ENCODE measurements around the gene ATP10B.

Gene ATP10B

DNA sequence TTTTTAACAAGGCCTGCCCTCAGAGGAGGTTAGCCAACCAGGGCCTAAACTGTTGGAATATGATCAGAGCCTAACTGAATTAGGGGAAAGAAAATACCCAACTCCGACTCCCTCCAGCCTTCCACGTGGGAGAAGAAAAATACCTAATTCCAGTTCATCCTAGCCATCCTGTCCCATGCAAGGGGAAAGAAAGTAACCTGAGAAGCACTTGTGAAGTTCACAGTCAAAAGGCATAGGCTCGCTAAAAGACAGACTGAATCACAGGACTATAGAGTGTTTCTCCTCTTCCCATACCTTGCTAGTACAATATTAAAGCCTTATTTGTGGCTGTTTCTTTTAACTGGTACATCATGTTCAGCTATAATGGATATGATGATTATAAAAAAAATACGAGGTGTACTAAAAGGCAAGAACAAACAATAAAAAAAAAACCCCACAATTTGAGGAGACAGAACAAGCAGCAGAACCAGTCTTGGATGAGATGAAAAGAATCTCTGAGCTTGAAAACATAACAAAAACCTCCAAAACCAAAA, 18.0 kb upstream of the ATP10B start:
- no peak overlapping the region for H3K27ac ChIP-seq
- H3K36me3 ChIP-seq, result no peaks in the 10 kb centered on the region

DNA sequence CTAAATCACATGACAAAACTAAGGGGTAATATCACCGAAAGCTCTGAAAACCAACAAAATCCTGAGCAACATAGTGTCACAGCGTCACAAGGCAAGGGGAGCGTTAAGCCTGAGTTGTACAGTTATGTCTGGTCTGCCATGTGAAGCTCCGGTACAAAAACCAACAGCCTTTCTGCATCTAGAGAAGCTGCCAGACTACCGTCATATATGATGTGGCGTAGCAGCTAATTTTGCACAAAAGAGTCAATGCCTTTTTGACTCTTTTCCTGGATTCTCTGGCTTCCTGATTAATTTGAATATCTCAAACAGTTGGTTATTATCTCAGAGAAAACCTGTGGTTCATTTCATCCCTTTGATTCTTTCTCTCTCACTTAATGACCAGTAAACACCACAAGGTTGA, 16.0 kb upstream of the ATP10B start:
- H3K4me1 ChIP-seq (ENCODE audit: control insufficient read depth in 1 of 2, insufficient read depth in 1 of 2, low read depth in 1 of 2, low read length in 1 of 2), result no peaks in the 10 kb centered on the region
- no peak overlapping the region for H3K4me3 ChIP-seq (ENCODE audit: low read depth in 1 of 2, low read length in 1 of 2)
- no peak overlapping the region for H3K27ac ChIP-seq
- no peaks in the 10 kb centered on the region for H3K27me3 ChIP-seq
- TF ChIP-seq, protein P1, sequence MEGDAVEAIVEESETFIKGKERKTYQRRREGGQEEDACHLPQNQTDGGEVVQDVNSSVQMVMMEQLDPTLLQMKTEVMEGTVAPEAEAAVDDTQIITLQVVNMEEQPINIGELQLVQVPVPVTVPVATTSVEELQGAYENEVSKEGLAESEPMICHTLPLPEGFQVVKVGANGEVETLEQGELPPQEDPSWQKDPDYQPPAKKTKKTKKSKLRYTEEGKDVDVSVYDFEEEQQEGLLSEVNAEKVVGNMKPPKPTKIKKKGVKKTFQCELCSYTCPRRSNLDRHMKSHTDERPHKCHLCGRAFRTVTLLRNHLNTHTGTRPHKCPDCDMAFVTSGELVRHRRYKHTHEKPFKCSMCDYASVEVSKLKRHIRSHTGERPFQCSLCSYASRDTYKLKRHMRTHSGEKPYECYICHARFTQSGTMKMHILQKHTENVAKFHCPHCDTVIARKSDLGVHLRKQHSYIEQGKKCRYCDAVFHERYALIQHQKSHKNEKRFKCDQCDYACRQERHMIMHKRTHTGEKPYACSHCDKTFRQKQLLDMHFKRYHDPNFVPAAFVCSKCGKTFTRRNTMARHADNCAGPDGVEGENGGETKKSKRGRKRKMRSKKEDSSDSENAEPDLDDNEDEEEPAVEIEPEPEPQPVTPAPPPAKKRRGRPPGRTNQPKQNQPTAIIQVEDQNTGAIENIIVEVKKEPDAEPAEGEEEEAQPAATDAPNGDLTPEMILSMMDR (IDR thresholded peaks at IDR 0.05), result no peak
- H3K36me3 ChIP-seq, result no peaks in the 10 kb centered on the region
- H3K9me3 ChIP-seq, result no peaks in the 10 kb centered on the region

More for the DNA sequence above, 18.0 kb upstream of the ATP10B start:
- H3K4me1 ChIP-seq (ENCODE audit: control insufficient read depth in 1 of 2, insufficient read depth in 1 of 2, low read depth in 1 of 2, low read length in 1 of 2), result no peaks in the 10 kb centered on the region
- no peaks in the 10 kb centered on the region for H3K9me3 ChIP-seq
- no peak overlapping the region for H3K4me3 ChIP-seq (ENCODE audit: low read depth in 1 of 2, low read length in 1 of 2)
- TF ChIP-seq, protein P1 (IDR thresholded peaks at IDR 0.05), result no peak
- H3K27me3 ChIP-seq, result no peaks in the 10 kb centered on the region

DNA sequence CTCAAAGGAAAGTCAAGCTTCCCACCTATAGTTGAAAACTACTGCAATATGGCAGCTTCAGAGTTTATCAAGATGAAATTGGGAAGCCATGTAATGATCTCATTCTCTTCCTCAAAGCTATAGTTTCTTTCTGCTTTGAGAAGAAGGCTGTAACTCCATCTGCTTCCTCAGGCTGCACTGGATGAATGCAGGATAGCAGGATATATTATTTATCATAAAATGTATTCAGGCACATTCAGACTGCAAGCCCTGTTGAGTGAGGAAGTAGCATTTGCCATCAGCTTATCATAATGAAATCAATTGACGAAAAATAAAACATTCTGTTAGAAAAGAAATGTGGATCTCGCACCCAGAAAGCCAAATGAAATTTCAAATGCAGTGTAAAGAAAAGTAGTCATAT, 560 bp downstream of the ATP10B start:
- Histone ChIP-seq H3K27ac (no peak overlapping the region), H3K27me3 (no peaks in the 10 kb centered on the region)
- TF ChIP-seq, protein P1 (IDR thresholded peaks at IDR 0.05), result no peak

DNA sequence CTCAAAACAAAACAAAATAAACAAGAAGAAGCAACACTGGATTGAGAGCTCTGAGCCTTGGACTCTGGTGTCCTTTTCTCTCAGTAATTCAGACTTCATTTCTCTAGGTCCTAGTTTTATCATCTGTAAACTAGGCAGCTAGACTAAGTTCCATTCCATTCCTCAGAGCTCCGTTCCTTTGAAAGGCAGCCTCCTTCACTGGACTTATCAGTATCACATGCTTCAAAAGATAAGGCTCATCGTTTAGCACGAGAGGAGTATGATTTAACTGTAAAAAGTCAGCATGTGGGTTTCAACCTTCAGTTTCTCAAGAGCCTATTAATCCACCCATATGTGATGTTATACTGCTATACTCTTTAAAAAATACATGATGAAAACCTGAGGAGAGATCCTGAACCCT, 1.6 kb downstream of the ATP10B start:
- H3K27me3 ChIP-seq, result no peaks in the 10 kb centered on the region
- H3K36me3 ChIP-seq, result no peaks in the 10 kb centered on the region
- TF ChIP-seq, protein P1 (IDR thresholded peaks at IDR 0.05), result no peak
- H3K4me1 ChIP-seq (ENCODE audit: control insufficient read depth in 1 of 2, insufficient read depth in 1 of 2, low read depth in 1 of 2, low read length in 1 of 2), result no peaks in the 10 kb centered on the region
- H3K4me3 ChIP-seq (ENCODE audit: low read depth in 1 of 2, low read length in 1 of 2), result no peak overlapping the region
- H3K27ac ChIP-seq, result no peak overlapping the region
- H3K9me3 ChIP-seq, result no peaks in the 10 kb centered on the region

More for the DNA sequence above, 560 bp downstream of the ATP10B start:
- H3K36me3 ChIP-seq, result no peaks in the 10 kb centered on the region
- no peaks in the 10 kb centered on the region for H3K4me1 ChIP-seq (ENCODE audit: control insufficient read depth in 1 of 2, insufficient read depth in 1 of 2, low read depth in 1 of 2, low read length in 1 of 2)
- H3K4me3 ChIP-seq (ENCODE audit: low read depth in 1 of 2, low read length in 1 of 2), result no peak overlapping the region
- H3K9me3 ChIP-seq, result no peaks in the 10 kb centered on the region

DNA sequence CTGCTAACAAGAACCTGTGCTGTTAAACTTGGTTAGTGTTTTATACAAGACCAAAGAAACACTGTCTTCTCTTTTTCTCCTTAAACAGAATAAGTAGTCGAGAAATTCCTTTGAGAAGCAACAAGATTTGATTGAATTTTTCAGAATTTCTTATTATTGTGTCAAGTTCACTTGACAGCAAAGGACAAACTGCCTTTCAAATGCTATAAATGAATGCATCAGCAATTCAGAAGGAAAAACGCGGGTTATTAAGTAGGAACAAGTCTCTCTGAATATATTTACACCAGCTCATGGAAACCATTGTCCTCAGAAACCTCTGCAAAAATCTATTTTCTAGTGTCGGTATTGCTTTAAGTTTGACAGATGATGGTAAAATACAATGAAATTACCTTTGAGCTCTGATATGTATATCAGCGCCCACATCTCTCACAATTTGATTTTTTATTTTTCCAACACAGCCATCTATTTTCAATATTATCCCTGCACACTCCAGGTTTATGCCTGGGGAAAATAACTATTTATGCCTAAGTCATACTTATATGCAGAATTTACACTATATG, 4.4 kb downstream of the ATP10B start:
- Histone ChIP-seq H3K27ac (no peak overlapping the region), H3K27me3 (no peaks in the 10 kb centered on the region), H3K4me1 (ENCODE audit: control insufficient read depth in 1 of 2, insufficient read depth in 1 of 2, low read depth in 1 of 2, low read length in 1 of 2) (no peaks in the 10 kb centered on the region), H3K36me3 (no peaks in the 10 kb centered on the region), H3K9me3 (no peaks in the 10 kb centered on the region), H3K4me3 (ENCODE audit: low read depth in 1 of 2, low read length in 1 of 2) (no peak overlapping the region)
- TF ChIP-seq, protein P1 (IDR thresholded peaks at IDR 0.05), result no peak

All from neutrophil (primary cell).